Measurements from ENCODE around the gene MINPP1.
A peak's percentile ranks its signal among the peaks of the same experiment; 100 is the strongest.
"Not testable (repeated sequence)": the region's sequence is repeated elsewhere in the genome, so short reads cannot be mapped to it uniquely, and the experiment has no call there.

Gene MINPP1

GRCh38 chr10:87585565-87586514 is 81.1 kb downstream of the MINPP1 start:
- no peak for TF ChIP-seq CTCF (IDR thresholded peaks at IDR 0.05; ENCODE audit: control insufficient read depth, insufficient read depth, low read depth, low read length, missing control alignments)
- DNase-seq (ENCODE audit: low read depth), result no peak
- no peak overlapping the region for H3K4me3 ChIP-seq (ENCODE audit: control insufficient read depth, low read depth, low read length)

GRCh38 chr10:87589645-87590051 is 85.0 kb downstream of the MINPP1 start:
- DNase-seq (ENCODE audit: low read depth), result peak; percentile 13
- no peak for TF ChIP-seq CTCF (IDR thresholded peaks at IDR 0.05; ENCODE audit: control insufficient read depth, insufficient read depth, low read depth, low read length, missing control alignments)
- H3K4me3 ChIP-seq (ENCODE audit: control insufficient read depth, low read depth, low read length), result no peak overlapping the region

- no peak for TF ChIP-seq CTCF (IDR thresholded peaks at IDR 0.05; ENCODE audit: control insufficient read depth, insufficient read depth, low read depth, low read length, missing control alignments)
- no peak for DNase-seq (ENCODE audit: low read depth)
- H3K4me3 ChIP-seq (ENCODE audit: control insufficient read depth, low read depth, low read length), result no peak overlapping the region
Measured at GRCh38 chr10:87590705-87591588, 86.3 kb downstream of the MINPP1 start.

- TF ChIP-seq CTCF (IDR thresholded peaks at IDR 0.05; ENCODE audit: control insufficient read depth, insufficient read depth, low read depth, low read length, missing control alignments), result no peak
- DNase-seq (ENCODE audit: low read depth), result no peak
- H3K4me3 ChIP-seq (ENCODE audit: control insufficient read depth, low read depth, low read length), result no peak overlapping the region
Measured at GRCh38 chr10:87591589-87591886, 86.8 kb downstream of the MINPP1 start.

GRCh38 chr10:87592920-87593319 is 88.2 kb downstream of the MINPP1 start:
- not testable (repeated sequence) for DNase-seq (ENCODE audit: low read depth); H3K4me3 ChIP-seq (ENCODE audit: control insufficient read depth, low read depth, low read length)

- H3K4me3 ChIP-seq (ENCODE audit: control insufficient read depth, low read depth, low read length), result no peak overlapping the region
- no peak for TF ChIP-seq CTCF (IDR thresholded peaks at IDR 0.05; ENCODE audit: control insufficient read depth, insufficient read depth, low read depth, low read length, missing control alignments)
- peak; percentile 47 for DNase-seq (ENCODE audit: low read depth)
Measured at GRCh38 chr10:87593702-87594101, 89.0 kb downstream of the MINPP1 start.

- H3K4me3 ChIP-seq (ENCODE audit: control insufficient read depth, low read depth, low read length), result no peak overlapping the region
- DNase-seq (ENCODE audit: low read depth), result no peak
- no peak for TF ChIP-seq CTCF (IDR thresholded peaks at IDR 0.05; ENCODE audit: control insufficient read depth, insufficient read depth, low read depth, low read length, missing control alignments)
Measured at GRCh38 chr10:87594181-87594580, 89.5 kb downstream of the MINPP1 start.
